ENCODE measurements around the gene CEACAM20.
"Not testable (repeated sequence)": the region's sequence is repeated elsewhere in the genome, so short reads cannot be mapped to it uniquely, and the experiment has no call there.

CEACAM20 gene

GRCh38 chr19:44468730-44469129, 60.7 kb downstream of the CEACAM20 start:
- DNase-seq, result not testable (repeated sequence)

- DNase-seq, result not testable (repeated sequence)
Observed at GRCh38 chr19:44462600-44463286, 66.7 kb downstream of the CEACAM20 start.
